ENCODE data around the gene SDHA.

The SDHA gene

GRCh38 chr5:178110-178509 is 40.0 kb upstream of the SDHA start:
- TF ChIP-seq EZH2phosphoT487 (IDR thresholded peaks at IDR 0.05; ENCODE audit: low read depth) (no peak), CTCF (IDR thresholded peaks at IDR 0.05; ENCODE audit: low read depth, low read length) (no peak)

GRCh38 chr5:179401-179800 is 38.7 kb upstream of the SDHA start:
- Histone ChIP-seq H3K27ac (ENCODE audit: low read length) (no peak overlapping the region), H4K20me1 (ENCODE audit: insufficient read depth, low read length) (no peaks in the 10 kb centered on the region), H3K36me3 (replicated peaks; ENCODE audit: low read depth, low read length) (no peaks in the 10 kb centered on the region), H3K4me3 (ENCODE audit: low read length) (no peak overlapping the region), H2AFZ (ENCODE audit: low read depth, low read length) (no peak overlapping the region), H3K9me3 (ENCODE audit: insufficient read depth, low read length) (no peaks in the 10 kb centered on the region), H3K9ac (ENCODE audit: low read length) (no peak overlapping the region), H3K27me3 (ENCODE audit: low read depth, low read length) (no peaks in the 10 kb centered on the region), H3K4me1 (ENCODE audit: low read length) (no peaks in the 10 kb centered on the region), H3K4me2 (ENCODE audit: low read length) (no peak overlapping the region), H3K79me2 (ENCODE audit: low read length) (no peaks in the 10 kb centered on the region)
- TF ChIP-seq EZH2phosphoT487 (IDR thresholded peaks at IDR 0.05; ENCODE audit: low read depth) (no peak), CTCF (IDR thresholded peaks at IDR 0.05; ENCODE audit: low read depth, low read length) (no peak)

More at GRCh38 chr5:178110-178509, 40.0 kb upstream of the SDHA start:
- Histone ChIP-seq H3K9me3 (ENCODE audit: insufficient read depth, low read length) (no peaks in the 10 kb centered on the region), H2AFZ (ENCODE audit: low read depth, low read length) (no peak overlapping the region), H3K4me2 (ENCODE audit: low read length) (no peak overlapping the region), H3K4me3 (ENCODE audit: low read length) (no peak overlapping the region), H3K4me1 (ENCODE audit: low read length) (no peaks in the 10 kb centered on the region), H3K9ac (ENCODE audit: low read length) (no peak overlapping the region), H3K36me3 (replicated peaks; ENCODE audit: low read depth, low read length) (no peaks in the 10 kb centered on the region), H3K79me2 (ENCODE audit: low read length) (no peaks in the 10 kb centered on the region), H3K27me3 (ENCODE audit: low read depth, low read length) (no peaks in the 10 kb centered on the region), H4K20me1 (ENCODE audit: insufficient read depth, low read length) (no peaks in the 10 kb centered on the region), H3K27ac (ENCODE audit: low read length) (no peak overlapping the region)

- Histone ChIP-seq H3K27me3 (ENCODE audit: low read depth, low read length) (no peaks in the 10 kb centered on the region), H3K9ac (ENCODE audit: low read length) (no peak overlapping the region), H3K9me3 (ENCODE audit: insufficient read depth, low read length) (no peaks in the 10 kb centered on the region), H3K27ac (ENCODE audit: low read length) (no peak overlapping the region), H3K4me2 (ENCODE audit: low read length) (no peak overlapping the region), H3K79me2 (ENCODE audit: low read length) (no peaks in the 10 kb centered on the region), H2AFZ (ENCODE audit: low read depth, low read length) (no peak overlapping the region), H3K36me3 (replicated peaks; ENCODE audit: low read depth, low read length) (no peaks in the 10 kb centered on the region), H3K4me1 (ENCODE audit: low read length) (no peaks in the 10 kb centered on the region), H3K4me3 (ENCODE audit: low read length) (no peak overlapping the region), H4K20me1 (ENCODE audit: insufficient read depth, low read length) (no peaks in the 10 kb centered on the region)
- TF ChIP-seq CTCF (IDR thresholded peaks at IDR 0.05; ENCODE audit: low read depth, low read length), result no peak
- no peak for TF ChIP-seq EZH2phosphoT487 (IDR thresholded peaks at IDR 0.05; ENCODE audit: low read depth)
Measured at GRCh38 chr5:180286-180918, 37.7 kb upstream of the SDHA start.

GRCh38 chr5:181160-181559 is 37.0 kb upstream of the SDHA start:
- Histone ChIP-seq H3K4me3 (ENCODE audit: low read length) (no peak overlapping the region), H3K27ac (ENCODE audit: low read length) (no peak overlapping the region), H3K27me3 (ENCODE audit: low read depth, low read length) (no peaks in the 10 kb centered on the region), H2AFZ (ENCODE audit: low read depth, low read length) (no peak overlapping the region), H4K20me1 (ENCODE audit: insufficient read depth, low read length) (no peaks in the 10 kb centered on the region), H3K36me3 (replicated peaks; ENCODE audit: low read depth, low read length) (no peaks in the 10 kb centered on the region), H3K4me2 (ENCODE audit: low read length) (no peak overlapping the region), H3K9ac (ENCODE audit: low read length) (no peak overlapping the region), H3K4me1 (ENCODE audit: low read length) (no peaks in the 10 kb centered on the region), H3K79me2 (ENCODE audit: low read length) (no peaks in the 10 kb centered on the region), H3K9me3 (ENCODE audit: insufficient read depth, low read length) (no peaks in the 10 kb centered on the region)
- TF ChIP-seq EZH2phosphoT487 (IDR thresholded peaks at IDR 0.05; ENCODE audit: low read depth) (no peak), CTCF (IDR thresholded peaks at IDR 0.05; ENCODE audit: low read depth, low read length) (no peak)

Data from OCI-LY3 (cell line).